Uterus (tissue), 4 donors: Measurements from ENCODE around the gene SIGLEC7. TPM values are rescaled to one million over a fixed set of nuclear protein-coding genes. Genes with fewer than 3 reads are reported as not detected.

Experiments used
- DNase-seq, 2 donors: peaks; one replicate each; pipeline ENCODE4 v3.0.0-alpha.2; 2019 to 2020
- H3K27ac ChIP-seq, 2 donors: fragments of 200-600 bp; sonication (generic); 1 replicate in 1 of 2; 2 replicates in 1 of 2; pipeline ENCODE4 v1.5.1; 2016 to 2018
- H3K27me3 ChIP-seq, 2 donors: fragments of 200-600 bp; sonication (generic); one replicate each; pipeline ENCODE4 v1.5.1; 2018 to 2019; ENCODE audit warnings: control low read depth in 1 of 2
- H3K36me3 ChIP-seq, 2 donors: fragments of 200-600 bp; sonication (generic); one replicate each; pipeline ENCODE4 v1.5.1; 2019; ENCODE audit warnings: control low read depth in 1 of 2
- H3K4me1 ChIP-seq, 2 donors: fragments of 200-600 bp; sonication (generic); one replicate each; pipeline ENCODE4 v1.5.1; 2018 to 2019; ENCODE audit warnings: control low read depth in 1 of 2
- H3K4me3 ChIP-seq, 2 donors: fragments of 200-600 bp; sonication (generic); 1 replicate in 1 of 2; 2 replicates in 1 of 2; pipeline ENCODE4 v1.5.1; 2018 to 2019; ENCODE audit warnings: mild to moderate bottlenecking in 1 of 2
- H3K9me3 ChIP-seq, 2 donors: fragments of 200-600 bp; sonication (generic); one replicate each; pipeline ENCODE4 v1.5.1; 2019; ENCODE audit warnings: control low read depth in 1 of 2
- POLR2A ChIP-seq, 2 donors: fragments of 450-650 bp; IDR thresholded peaks; one replicate each; pipeline ENCODE4 v1.6.1; 2016; ENCODE audit warnings: antibody characterized with exemption in 2 of 2, mild to moderate bottlenecking in 1 of 2, moderate library complexity in 1 of 2
- intact Hi-C: fragments of 100-400 bp; cut with DNase I; formaldehyde crosslinking; loops from one replicate; pipeline ENCODE4 v1.15.1; 2023; ENCODE audit warnings: low total_unique reads
- total RNA-seq, 4 donors: library from RNA; depleted of rRNA in 3 of 4; stranded (reverse); fragments of >200 nt in 3 of 4; gene quantifications; one replicate each; pipeline versions ENCODE4 v1.1.0 to v1.2.4, GENCODE V29; 2014 to 2023
- TF ChIP-seq, protein P1 (sequence below), 4 experiments: fragments of 200-600 bp in 2 of 4; fragments of 450-650 bp in 2 of 4; sonication (generic) in 2 of 4; IDR thresholded peaks; one replicate each; pipeline ENCODE4 v1.5.1; 2016 to 2019; ENCODE audit warnings: antibody characterized with exemption in 4 of 4, mild to moderate bottlenecking in 2 of 4, moderate library complexity in 1 of 4
- donor health status: DM: yes; HTN: yes; CAD: no.

Gene SIGLEC7
- total RNA-seq, 4 donors from 2014 or later, result 0.14 to 0.59 TPM; not detected in 2

GRCh38 chr19:51116736-51117286, 25.3 kb upstream of the SIGLEC7 start:
- intact Hi-C loops, result loop anchor here (10.0 kb wide), 1 partner anchor 478 kb away; no protein-coding TSS in a partner anchor
- H3K36me3 ChIP-seq, result no peaks in the 10 kb centered on the region
- no peak overlapping the region for H3K27ac ChIP-seq
- H3K4me3 ChIP-seq, result no peak overlapping the region
- H3K27me3 ChIP-seq, result no peaks in the 10 kb centered on the region
- TF ChIP-seq, protein P1, sequence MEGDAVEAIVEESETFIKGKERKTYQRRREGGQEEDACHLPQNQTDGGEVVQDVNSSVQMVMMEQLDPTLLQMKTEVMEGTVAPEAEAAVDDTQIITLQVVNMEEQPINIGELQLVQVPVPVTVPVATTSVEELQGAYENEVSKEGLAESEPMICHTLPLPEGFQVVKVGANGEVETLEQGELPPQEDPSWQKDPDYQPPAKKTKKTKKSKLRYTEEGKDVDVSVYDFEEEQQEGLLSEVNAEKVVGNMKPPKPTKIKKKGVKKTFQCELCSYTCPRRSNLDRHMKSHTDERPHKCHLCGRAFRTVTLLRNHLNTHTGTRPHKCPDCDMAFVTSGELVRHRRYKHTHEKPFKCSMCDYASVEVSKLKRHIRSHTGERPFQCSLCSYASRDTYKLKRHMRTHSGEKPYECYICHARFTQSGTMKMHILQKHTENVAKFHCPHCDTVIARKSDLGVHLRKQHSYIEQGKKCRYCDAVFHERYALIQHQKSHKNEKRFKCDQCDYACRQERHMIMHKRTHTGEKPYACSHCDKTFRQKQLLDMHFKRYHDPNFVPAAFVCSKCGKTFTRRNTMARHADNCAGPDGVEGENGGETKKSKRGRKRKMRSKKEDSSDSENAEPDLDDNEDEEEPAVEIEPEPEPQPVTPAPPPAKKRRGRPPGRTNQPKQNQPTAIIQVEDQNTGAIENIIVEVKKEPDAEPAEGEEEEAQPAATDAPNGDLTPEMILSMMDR (IDR thresholded peaks at IDR 0.05), result no peak
- no peak for TF ChIP-seq POLR2A (IDR thresholded peaks at IDR 0.05)
- H3K4me1 ChIP-seq, result no peaks in the 10 kb centered on the region
- no peak for DNase-seq
- no peaks in the 10 kb centered on the region for H3K9me3 ChIP-seq

DNA sequence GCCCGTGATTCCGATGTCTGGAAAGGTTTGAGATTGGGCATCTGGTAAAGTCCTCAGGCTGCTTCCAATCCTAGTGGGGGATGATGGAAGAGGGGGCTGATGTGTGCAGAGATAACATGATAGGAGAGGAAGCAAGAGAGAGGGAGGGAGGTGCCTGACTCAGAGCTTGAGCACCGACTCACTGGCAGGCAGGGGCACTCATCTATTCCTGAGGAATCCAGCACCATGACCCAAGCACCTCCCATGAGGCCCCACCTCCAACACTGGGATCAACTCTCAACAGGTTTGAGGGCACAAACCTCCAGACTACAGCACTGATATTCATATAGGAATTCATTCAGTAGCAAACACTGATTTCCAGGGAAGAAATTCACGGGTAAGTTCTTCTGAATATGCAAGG, 23.0 kb upstream of the SIGLEC7 start:
- TF ChIP-seq, protein P1 (IDR thresholded peaks at IDR 0.05), result no peak
- TF ChIP-seq POLR2A (IDR thresholded peaks at IDR 0.05), result no peak
- H3K27me3 ChIP-seq, result no peaks in the 10 kb centered on the region
- intact Hi-C loops, result loop anchor here (10.0 kb wide), 1 partner anchor 476 kb away; no protein-coding TSS in a partner anchor
- H3K9me3 ChIP-seq, result no peaks in the 10 kb centered on the region
- no peaks in the 10 kb centered on the region for H3K4me1 ChIP-seq
- no peak for DNase-seq
- no peak overlapping the region for H3K27ac ChIP-seq
- no peak overlapping the region for H3K4me3 ChIP-seq
- H3K36me3 ChIP-seq, result no peaks in the 10 kb centered on the region

GRCh38 chr19:51119611-51120010, 22.5 kb upstream of the SIGLEC7 start:
- Histone ChIP-seq H3K4me1 (no peaks in the 10 kb centered on the region), H3K4me3 (no peak overlapping the region), H3K9me3 (no peaks in the 10 kb centered on the region), H3K36me3 (no peaks in the 10 kb centered on the region), H3K27ac (no peak overlapping the region), H3K27me3 (no peaks in the 10 kb centered on the region)
- DNase-seq, result no peak
- intact Hi-C loops, result loop anchor here (10.0 kb wide), 1 partner anchor 475 kb away; no protein-coding TSS in a partner anchor
- TF ChIP-seq POLR2A (IDR thresholded peaks at IDR 0.05), result no peak
- TF ChIP-seq, protein P1 (IDR thresholded peaks at IDR 0.05), result no peak

DNA sequence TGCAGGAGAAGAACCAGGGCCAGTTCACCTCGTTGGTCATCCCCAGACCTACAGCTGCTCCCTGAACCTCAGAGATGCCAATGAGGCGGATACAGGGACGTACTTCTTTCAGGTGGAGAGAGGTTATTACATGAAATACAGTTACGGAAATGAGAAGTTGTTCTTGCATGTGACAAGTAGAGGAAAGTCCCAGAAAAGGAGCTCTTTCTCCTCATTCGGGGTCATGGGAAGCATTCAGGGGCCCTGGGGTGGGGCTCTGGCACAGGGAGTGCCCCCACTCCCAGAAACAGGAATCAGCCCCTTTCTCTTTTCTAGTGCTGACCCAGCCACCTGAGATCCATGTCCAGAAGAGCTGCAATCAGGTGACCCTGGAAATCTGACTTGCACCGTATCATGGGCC, 21.9 kb upstream of the SIGLEC7 start:
- no peak for DNase-seq
- Histone ChIP-seq H3K36me3 (no peaks in the 10 kb centered on the region), H3K4me1 (no peaks in the 10 kb centered on the region), H3K27me3 (no peaks in the 10 kb centered on the region), H3K27ac (no peak overlapping the region), H3K4me3 (no peak overlapping the region), H3K9me3 (no peaks in the 10 kb centered on the region)
- intact Hi-C loops, result no loop called here
- TF ChIP-seq, protein P1 (IDR thresholded peaks at IDR 0.05), result no peak
- TF ChIP-seq POLR2A (IDR thresholded peaks at IDR 0.05), result no peak

DNA sequence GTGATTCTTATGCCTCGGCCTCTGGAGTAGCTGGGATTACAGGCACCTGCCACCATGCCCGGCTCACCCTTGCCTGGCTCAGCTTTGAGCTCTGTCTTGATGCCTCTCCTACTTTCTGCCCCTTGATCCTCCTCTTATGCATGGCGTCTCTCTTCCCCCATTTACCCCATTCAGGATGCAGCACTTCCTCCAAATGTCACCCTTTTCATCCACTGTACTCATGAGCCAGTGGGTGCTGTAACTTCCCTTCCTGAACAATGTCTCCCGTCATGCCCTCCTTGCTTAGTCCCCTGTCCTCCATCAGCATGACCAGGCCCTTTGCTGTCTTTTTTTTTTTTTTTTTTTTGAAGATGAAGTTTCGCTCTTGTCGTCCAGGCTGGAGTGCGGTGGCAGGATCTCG, 20.8 kb upstream of the SIGLEC7 start:
- H3K27ac ChIP-seq, result no peak overlapping the region
- no peaks in the 10 kb centered on the region for H3K27me3 ChIP-seq
- no peaks in the 10 kb centered on the region for H3K36me3 ChIP-seq
- no peak for TF ChIP-seq POLR2A (IDR thresholded peaks at IDR 0.05)
- TF ChIP-seq, protein P1 (IDR thresholded peaks at IDR 0.05), result no peak
- intact Hi-C loops, result no loop called here
- no peaks in the 10 kb centered on the region for H3K4me1 ChIP-seq
- H3K4me3 ChIP-seq, result no peak overlapping the region
- DNase-seq, result no peak
- no peaks in the 10 kb centered on the region for H3K9me3 ChIP-seq
